HepG2 (cell line): ENCODE data around the gene DMXL1. TPM values are rescaled to one million over a fixed set of nuclear protein-coding genes. Genes with fewer than 3 reads are reported as not detected.

Experiments used
- ATAC-seq: fragments of 200-7000 bp; cut with Tn5 transposase; 3 replicates; pipeline ENCODE4 v1.9.1; 2020; ENCODE audit warnings: mild to moderate bottlenecking, moderate library complexity
- BruUV-seq: library from RNA; stranded (reverse); fragments of 400-500 nt; replicated peaks from 2 replicates; lab custom pipeline; 2021; lab: Mats Ljungman, UMichigan
- CTCF ChIA-PET: fragments of 300-600 bp; formaldehyde crosslinking; extraction: SDS; loops from one replicate; lab custom pipeline; 2021; ENCODE audit warnings: low total read pairs, inconsistent platforms, low intra/inter-chr PET ratio; lab: Yijun Ruan, JAX
- POLR2A ChIA-PET: fragments of 350-600 bp; sonication (Branson Sonifier 250); formaldehyde crosslinking; loops from one replicate; lab custom pipeline; 2020; ENCODE audit warnings: antibody characterized with exemption, inconsistent platforms; lab: Yijun Ruan, JAX
- DNase-seq: peaks from one replicate; pipeline ENCODE4 v3.0.0-alpha.2; 2015; ENCODE audit warnings: low spot score
- FAIRE-seq: peaks from 3 replicates; lab custom pipeline; 2011; peaks lifted over from hg19 to GRCh38; lab: Jason Lieb, UNC
- H2AFZ ChIP-seq: one replicate; pipeline ENCODE4 v1.6.1; 2011; ENCODE audit warnings: low read length, inconsistent platforms
- H3K27ac ChIP-seq: fragments of 300-600 bp; 3 replicates; pipeline ENCODE4 v1.8.0; 2011; ENCODE audit warnings: mixed run types, mild to moderate bottlenecking, mixed read lengths, low read length, inconsistent platforms; ENCODE audit not compliant: insufficient read depth; ENCODE audit errors: extremely low read length
- H3K27me3 ChIP-seq, 2 experiments: fragments of 200-600 bp in 1 of 2; 2 replicates in 1 of 2; 3 replicates in 1 of 2; pipeline versions ENCODE4 v1.6.0 to v1.8.0; 2011; ENCODE audit warnings: low read length in 2 of 2, mild to moderate bottlenecking in 2 of 2, moderate library complexity in 2 of 2, inconsistent platforms in 1 of 2; ENCODE audit not compliant: insufficient read depth in 2 of 2, control insufficient read depth in 1 of 2
- H3K36me3 ChIP-seq, 2 experiments: fragments of 200-600 bp in 1 of 2; replicated peaks in 1 of 2; 2 replicates in 1 of 2; 3 replicates in 1 of 2; pipeline versions ENCODE4 v1.5.1 to v1.8.0; 2011; ENCODE audit warnings: low read length in 2 of 2, inconsistent platforms in 1 of 2; ENCODE audit not compliant: insufficient read depth in 2 of 2, control insufficient read depth in 1 of 2
- H3K4me1 ChIP-seq: 2 replicates; pipeline ENCODE4 v1.5.1; 2012; ENCODE audit warnings: low read length, inconsistent platforms; ENCODE audit not compliant: insufficient read depth
- H3K4me2 ChIP-seq: 2 replicates; pipeline ENCODE4 v1.6.0; 2011; ENCODE audit warnings: low read depth, low read length, inconsistent platforms
- H3K4me3 ChIP-seq, 3 experiments: fragments of 200-600 bp in 1 of 3; sonication (generic), shearing (Covaris generic) in 1 of 3; replicated peaks in 1 of 3; 2 replicates each; pipeline ENCODE4 v1.5.1; 2011 to 2016; ENCODE audit warnings: low read length in 3 of 3, inconsistent platforms in 2 of 3, low read depth in 2 of 3, mild to moderate bottlenecking in 2 of 3, control low read depth in 1 of 3, mixed read lengths in 1 of 3; ENCODE audit not compliant: insufficient read depth in 1 of 3
- H3K79me2 ChIP-seq: one replicate; pipeline ENCODE4 v1.6.1; 2011; ENCODE audit warnings: low read length, inconsistent platforms; ENCODE audit not compliant: insufficient read depth
- H3K9ac ChIP-seq: 2 replicates; pipeline ENCODE4 v1.6.0; 2011; ENCODE audit warnings: mild to moderate bottlenecking, low read depth, low read length, inconsistent platforms; ENCODE audit not compliant: insufficient read depth
- H3K9me3 ChIP-seq: 2 replicates; pipeline ENCODE4 v1.5.1; 2012; ENCODE audit warnings: mild to moderate bottlenecking, low read length
- H4K20me1 ChIP-seq: 2 replicates; pipeline ENCODE4 v1.6.0; 2011; ENCODE audit warnings: inconsistent platforms, mild to moderate bottlenecking, low read length, moderate library complexity; ENCODE audit not compliant: insufficient read depth
- CEBPG ChIP-seq: IDR thresholded peaks from 2 replicates; pipeline ENCODE4 v1.6.1; 2016
- CREBL2 ChIP-seq: sonication (generic); formaldehyde crosslinking; IDR thresholded peaks from 2 replicates; pipeline ENCODE4 v1.8.1; 2023; ENCODE audit warnings: missing genetic modification reagents, mild to moderate bottlenecking, borderline replicate concordance
- FOXA1 ChIP-seq, 2 experiments: fragments of 450-650 bp in 1 of 2; sonication (generic) in 1 of 2; formaldehyde crosslinking in 1 of 2; IDR thresholded peaks; 2 replicates each; pipeline versions ENCODE4 v1.4.0 to v1.6.1; 2016 to 2020; ENCODE audit warnings: missing genetic modification reagents in 1 of 2
- MAFK ChIP-seq, 2 experiments: IDR thresholded peaks in 1 of 2; conservative IDR thresholded peaks in 1 of 2; 2 replicates each; pipeline ENCODE4 v1.6.1; 2011; ENCODE audit warnings: improper control_type of control experiment in 2 of 2, low read length in 2 of 2
- MATR3 ChIP-seq: sonication (generic); formaldehyde crosslinking; IDR thresholded peaks from 2 replicates; pipeline ENCODE4 v1.4.0; 2020; ENCODE audit warnings: missing genetic modification reagents
- MNT ChIP-seq: fragments of 450-650 bp; IDR thresholded peaks from 2 replicates; pipeline ENCODE4 v1.6.1; 2016
- PAF1 ChIP-seq: IDR thresholded peaks from 2 replicates; pipeline ENCODE4 v1.6.1; 2016; ENCODE audit warnings: missing genetic modification reagents, missing compliant biosample characterization
- REL ChIP-seq: sonication (generic); formaldehyde crosslinking; conservative IDR thresholded peaks from 2 replicates; pipeline ENCODE4 v1.8.0; 2022; ENCODE audit warnings: mild to moderate bottlenecking, missing genetic modification reagents, moderate library complexity
- RNF2 ChIP-seq: fragments of 450-650 bp; conservative IDR thresholded peaks from 2 replicates; pipeline ENCODE4 v1.6.1; 2016; ENCODE audit warnings: low read depth
- TRIM24 ChIP-seq: sonication (generic); formaldehyde crosslinking; IDR thresholded peaks from 2 replicates; pipeline ENCODE4 v1.8.0; 2022; ENCODE audit warnings: mild to moderate bottlenecking, missing genetic modification reagents
- ZMYM4 ChIP-seq: sonication (generic); formaldehyde crosslinking; IDR thresholded peaks from 2 replicates; pipeline ENCODE4 v1.8.1; 2023; ENCODE audit warnings: mild to moderate bottlenecking, missing genetic modification reagents
- ZNF841 ChIP-seq: sonication (generic); formaldehyde crosslinking; IDR thresholded peaks from 2 replicates; pipeline ENCODE4 v1.8.1; 2023; ENCODE audit warnings: missing genetic modification reagents, borderline replicate concordance
- WGBS: methylation state at CpG from one replicate; pipeline ENCODE4 v1.1.6; 2017; ENCODE audit warnings: low lambda C conversion rate; 5-methylcytosine and 5-hydroxymethylcytosine counted together
- in situ Hi-C: cut with HindIII; loops from 2 replicates; pipeline ENCODE4 v1.10.0; 2017; ENCODE audit warnings: low pct_unique_long_range_greater_than_20kb; ENCODE audit not compliant: extremely low pct_ligation_motif_present
- intact Hi-C: fragments of 100-400 bp; cut with micrococcal nuclease; formaldehyde crosslinking; loops from one replicate; pipeline ENCODE4 v1.10.0; 2022; ENCODE audit not compliant: unreplicated experiment
- polyA plus RNA-seq, 8 experiments: library from polyadenylated mRNA; depleted of rRNA in 3 of 8; stranded (reverse) in 7 of 8; unstranded in 1 of 8; fragments of >200 nt; fragmentation: Illumina TruSeq in 4 of 8; extraction: Trizol in 4 of 8; gene quantifications; 2 replicates each; pipeline versions ENCODE4 v1.2.1 to v1.2.3, GENCODE V29; 2011 to 2016; ENCODE audit warnings: low read depth in 4 of 8, missing spikeins in 1 of 8, mixed read lengths in 1 of 8; ENCODE audit not compliant: insufficient read depth in 1 of 8
- total RNA-seq, 5 experiments: library from RNA; depleted of rRNA; stranded (reverse); fragments of >200 nt; fragmentation: Illumina TruSeq; extraction: Trizol; gene quantifications; 2 replicates each; pipeline ENCODE4 v1.2.3, GENCODE V29; 2016; ENCODE audit warnings: low read depth in 1 of 5

Gene DMXL1
- total and polyA plus RNA-seq, 2 of the 13 experiments (the other 11 are each of a cell fraction or from before 2014, with no cell fraction given): 6.9 to 18.6 TPM

GRCh38 chr5:119174578-119175163 is 103.8 kb downstream of the DMXL1 start:
- no peak overlapping the region for H3K9ac ChIP-seq
- no peaks in the 10 kb centered on the region for H3K27me3 ChIP-seq
- H3K27ac ChIP-seq: no peak overlapping the region
- H3K4me3 ChIP-seq: no peak overlapping the region
- BruUV-seq: no TSS peak
- no peaks in the 10 kb centered on the region for H3K79me2 ChIP-seq
- no peak for DNase-seq
- peaks cover 0 to 6% of the 10 kb centered on the region in 2 experiments; a peak in 1 of 5 replicates for H3K36me3 ChIP-seq
- no peaks in the 10 kb centered on the region for H3K9me3 ChIP-seq
- ChIA-PET POLR2A (no interaction called here), CTCF (no interaction called here)
- intact Hi-C loops: no loop called here
- 0 out of 2 replicates have a peak, but pooled peaks cover under 1% of the 10 kb centered on the region for H3K4me1 ChIP-seq
- no peak overlapping the region for H2AFZ ChIP-seq
- TF ChIP-seq FOXA1 (IDR thresholded peaks at IDR 0.05): no peak
- TF ChIP-seq FOXA1 (CRISPR knock-in tag; IDR thresholded peaks at IDR 0.05): no peak
- TF ChIP-seq TRIM24 (CRISPR knock-in tag): no peak
- TF ChIP-seq CEBPG: no peak
- no peak for TF ChIP-seq MAFK (conservative IDR thresholded peaks at IDR 0.05 in 1 of 2, IDR thresholded peaks at IDR 0.05 in 1 of 2; ENCODE audit: low read length in 2 of 2)
- TF ChIP-seq MATR3 (CRISPR knock-in tag): no peak
- no peak for TF ChIP-seq ZMYM4 (CRISPR knock-in tag)
- in situ Hi-C loops: no loop called here
- WGBS: 90% methylated on average over 2 of the region's 2 CpGs
- no peak for FAIRE-seq
- ATAC-seq: no peak
- H4K20me1 ChIP-seq: no peaks in the 10 kb centered on the region
- no peak overlapping the region for H3K4me2 ChIP-seq

GRCh38 chr5:119176785-119177184 is 105.9 kb downstream of the DMXL1 start:
- H3K4me3 ChIP-seq: no peak overlapping the region
- 95% methylated on average over 3 of the region's 3 CpGs for WGBS
- no peaks in the 10 kb centered on the region for H3K79me2 ChIP-seq
- FAIRE-seq: no peak
- no peak overlapping the region for H3K9ac ChIP-seq
- H3K36me3 ChIP-seq: peaks cover 0 to 6% of the 10 kb centered on the region in 2 experiments; a peak in 1 of 5 replicates
- intact Hi-C loops (no loop called here), in situ Hi-C loops (no loop called here)
- ChIA-PET POLR2A (no interaction called here), CTCF (no interaction called here)
- no peak overlapping the region for H3K27ac ChIP-seq
- no peak for DNase-seq
- H3K4me1 ChIP-seq: no peaks in the 10 kb centered on the region
- H2AFZ ChIP-seq: no peak overlapping the region
- H4K20me1 ChIP-seq: no peaks in the 10 kb centered on the region
- BruUV-seq: no TSS peak
- H3K4me2 ChIP-seq: no peak overlapping the region
- no peaks in the 10 kb centered on the region for H3K27me3 ChIP-seq
- ATAC-seq: no peak
- no peaks in the 10 kb centered on the region for H3K9me3 ChIP-seq
- TF ChIP-seq ZNF841 (CRISPR knock-in tag) (no peak), REL (CRISPR knock-in tag) (no peak), RNF2 (no peak), CREBL2 (CRISPR knock-in tag) (no peak), PAF1 (CRISPR knock-in tag) (no peak), MNT (no peak)
